Brain microvascular endothelial cell (primary cell): ENCODE data around the gene RASL11B.

ENCODE experiments used
- DNase-seq: peaks from one replicate; pipeline ENCODE4 v3.0.0-alpha.2; 2020
- H3K27ac ChIP-seq: fragments of 250-450 bp; sonication (Bioruptor Pico); 2 replicates; pipeline ENCODE4 v1.5.1; 2020; ENCODE audit warnings: mild to moderate bottlenecking, moderate library complexity
- H3K27me3 ChIP-seq: fragments of 250-450 bp; sonication (Bioruptor Pico); replicated peaks from 2 replicates; pipeline ENCODE4 v1.5.1; 2020; ENCODE audit warnings: mild to moderate bottlenecking
- H3K36me3 ChIP-seq: fragments of 250-450 bp; sonication (Bioruptor Pico); replicated peaks from 2 replicates; pipeline ENCODE4 v1.5.1; 2020; ENCODE audit warnings: mild to moderate bottlenecking
- H3K4me3 ChIP-seq: 2 replicates; pipeline ENCODE4 v1.5.1; 2011; ENCODE audit warnings: low read depth, mild to moderate bottlenecking, control low read depth, low read length, moderate library complexity
- CTCF ChIP-seq: IDR thresholded peaks from 2 replicates; pipeline ENCODE4 v1.5.1; 2011; ENCODE audit warnings: low read depth, mild to moderate bottlenecking, moderate library complexity, low read length, control low read depth, inconsistent platforms; ENCODE audit errors: missing control alignments
- in situ Hi-C: cut with HindIII; loops from 2 replicates; pipeline ENCODE4 v1.10.0; 2017; ENCODE audit warnings: low sequenced_read_pairs, low pct_ligation_motif_present

The RASL11B gene

GRCh38 chr4:52903273-52903672 lies 41.2 kb downstream of the RASL11B start:
- in situ Hi-C loops, result no loop called here

GRCh38 chr4:52904421-52904820 lies 42.3 kb downstream of the RASL11B start:
- no peak for TF ChIP-seq CTCF
- H3K27ac ChIP-seq, result no peak overlapping the region
- H3K36me3 ChIP-seq, result no peaks in the 10 kb centered on the region
- no peaks in the 10 kb centered on the region for H3K27me3 ChIP-seq
- no peak overlapping the region for H3K4me3 ChIP-seq
- in situ Hi-C loops, result no loop called here
- DNase-seq, result peak; percentile 58

More at GRCh38 chr4:52903273-52903672, 41.2 kb downstream of the RASL11B start:
- H3K27ac ChIP-seq, result no peak overlapping the region
- H3K36me3 ChIP-seq, result no peaks in the 10 kb centered on the region
- no peak overlapping the region for H3K4me3 ChIP-seq
- no peaks in the 10 kb centered on the region for H3K27me3 ChIP-seq
- DNase-seq, result no peak
- TF ChIP-seq CTCF, result no peak

GRCh38 chr4:52907510-52907909 lies 45.4 kb downstream of the RASL11B start:
- no peak overlapping the region for H3K4me3 ChIP-seq
- H3K27ac ChIP-seq, result no peak overlapping the region
- DNase-seq, result peak; percentile 42
- no peaks in the 10 kb centered on the region for H3K36me3 ChIP-seq
- in situ Hi-C loops, result no loop called here
- H3K27me3 ChIP-seq, result no peaks in the 10 kb centered on the region
- TF ChIP-seq CTCF, result no peak

GRCh38 chr4:52910115-52910514 lies 48.0 kb downstream of the RASL11B start:
- in situ Hi-C loops, result no loop called here
- no peaks in the 10 kb centered on the region for H3K36me3 ChIP-seq
- TF ChIP-seq CTCF, result no peak
- no peak overlapping the region for H3K27ac ChIP-seq
- no peaks in the 10 kb centered on the region for H3K27me3 ChIP-seq
- no peak overlapping the region for H3K4me3 ChIP-seq
- no peak for DNase-seq

GRCh38 chr4:52911684-52912294 lies 49.7 kb downstream of the RASL11B start:
- no peak overlapping the region for H3K27ac ChIP-seq
- DNase-seq, result peak; percentile 79
- TF ChIP-seq CTCF, result peak; percentile 95
- no peaks in the 10 kb centered on the region for H3K36me3 ChIP-seq
- in situ Hi-C loops, result no loop called here
- H3K4me3 ChIP-seq, result no peak overlapping the region
- H3K27me3 ChIP-seq, result no peaks in the 10 kb centered on the region

- peak; percentile 37 for DNase-seq
- TF ChIP-seq CTCF, result no peak
- Histone ChIP-seq H3K4me3 (no peak overlapping the region), H3K27me3 (no peaks in the 10 kb centered on the region), H3K36me3 (no peaks in the 10 kb centered on the region), H3K27ac (no peak overlapping the region)
- in situ Hi-C loops, result no loop called here
These were observed 50.5 kb downstream of the RASL11B start for GRCh38 chr4:52912608-52913007.
